HL-60 (cell line): ENCODE results near the gene COL25A1.

ENCODE experiments used
- DNase-seq, 2 experiments: peaks; one replicate each; pipeline ENCODE4 v3.0.0-alpha.2; 2010 to 2020; ENCODE audit warnings: low read depth in 1 of 2, low spot score in 1 of 2
- H3K27ac ChIP-seq: fragments of 250-450 bp; sonication (Bioruptor Pico); replicated peaks from 2 replicates; pipeline ENCODE4 v1.5.1; 2020; ENCODE audit warnings: mild to moderate bottlenecking, moderate library complexity
- H3K27me3 ChIP-seq: fragments of 250-450 bp; sonication (Bioruptor Pico); 2 replicates; pipeline ENCODE4 v1.5.1; 2021; ENCODE audit warnings: mild to moderate bottlenecking, moderate library complexity; ENCODE audit not compliant: insufficient read depth, poor library complexity, severe bottlenecking
- H3K4me3 ChIP-seq: replicated peaks from 2 replicates; pipeline ENCODE4 v1.5.1; 2011; ENCODE audit warnings: mild to moderate bottlenecking, control low read depth, low read length; ENCODE audit not compliant: insufficient read depth
- CTCF ChIP-seq: IDR thresholded peaks from one replicate; pipeline ENCODE4 v1.5.1; 2011; ENCODE audit warnings: low read length, control low read depth, inconsistent platforms; ENCODE audit not compliant: insufficient read depth
- GABPA ChIP-seq: IDR thresholded peaks from 2 replicates; pipeline ENCODE4 v1.6.1; 2012; ENCODE audit warnings: low read depth
- POLR2AphosphoS5 ChIP-seq: IDR thresholded peaks from 2 replicates; pipeline ENCODE4 v1.6.1; 2012; ENCODE audit warnings: low read depth
- SPI1 ChIP-seq: IDR thresholded peaks from 2 replicates; pipeline ENCODE4 v1.6.1; 2012; ENCODE audit warnings: low read depth, mild to moderate bottlenecking, borderline replicate concordance
- TF ChIP-seq, protein P1 (sequence below): IDR thresholded peaks from 2 replicates; pipeline ENCODE4 v1.6.1; 2012; ENCODE audit warnings: low read depth; ENCODE audit not compliant: insufficient replicate concordance

Gene COL25A1

GRCh38 chr4:109155084-109155483 is 147.4 kb downstream of the COL25A1 start:
- DNase-seq: no peak
- H3K27me3 ChIP-seq: no peaks in the 10 kb centered on the region
- H3K4me3 ChIP-seq: no peak overlapping the region
- no peak overlapping the region for H3K27ac ChIP-seq
- TF ChIP-seq CTCF: no peak
- no peak for TF ChIP-seq GABPA
- TF ChIP-seq SPI1: no peak
- TF ChIP-seq, protein P1, sequence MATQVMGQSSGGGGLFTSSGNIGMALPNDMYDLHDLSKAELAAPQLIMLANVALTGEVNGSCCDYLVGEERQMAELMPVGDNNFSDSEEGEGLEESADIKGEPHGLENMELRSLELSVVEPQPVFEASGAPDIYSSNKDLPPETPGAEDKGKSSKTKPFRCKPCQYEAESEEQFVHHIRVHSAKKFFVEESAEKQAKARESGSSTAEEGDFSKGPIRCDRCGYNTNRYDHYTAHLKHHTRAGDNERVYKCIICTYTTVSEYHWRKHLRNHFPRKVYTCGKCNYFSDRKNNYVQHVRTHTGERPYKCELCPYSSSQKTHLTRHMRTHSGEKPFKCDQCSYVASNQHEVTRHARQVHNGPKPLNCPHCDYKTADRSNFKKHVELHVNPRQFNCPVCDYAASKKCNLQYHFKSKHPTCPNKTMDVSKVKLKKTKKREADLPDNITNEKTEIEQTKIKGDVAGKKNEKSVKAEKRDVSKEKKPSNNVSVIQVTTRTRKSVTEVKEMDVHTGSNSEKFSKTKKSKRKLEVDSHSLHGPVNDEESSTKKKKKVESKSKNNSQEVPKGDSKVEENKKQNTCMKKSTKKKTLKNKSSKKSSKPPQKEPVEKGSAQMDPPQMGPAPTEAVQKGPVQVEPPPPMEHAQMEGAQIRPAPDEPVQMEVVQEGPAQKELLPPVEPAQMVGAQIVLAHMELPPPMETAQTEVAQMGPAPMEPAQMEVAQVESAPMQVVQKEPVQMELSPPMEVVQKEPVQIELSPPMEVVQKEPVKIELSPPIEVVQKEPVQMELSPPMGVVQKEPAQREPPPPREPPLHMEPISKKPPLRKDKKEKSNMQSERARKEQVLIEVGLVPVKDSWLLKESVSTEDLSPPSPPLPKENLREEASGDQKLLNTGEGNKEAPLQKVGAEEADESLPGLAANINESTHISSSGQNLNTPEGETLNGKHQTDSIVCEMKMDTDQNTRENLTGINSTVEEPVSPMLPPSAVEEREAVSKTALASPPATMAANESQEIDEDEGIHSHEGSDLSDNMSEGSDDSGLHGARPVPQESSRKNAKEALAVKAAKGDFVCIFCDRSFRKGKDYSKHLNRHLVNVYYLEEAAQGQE: no peak

- Histone ChIP-seq H3K27ac (no peak overlapping the region), H3K4me3 (no peak overlapping the region), H3K27me3 (no peaks in the 10 kb centered on the region)
- no peak for DNase-seq
- TF ChIP-seq GABPA (no peak), CTCF (no peak), POLR2AphosphoS5 (no peak), SPI1 (no peak)
- TF ChIP-seq, protein P1: no peak
Measured at GRCh38 chr4:109154424-109154823, 148.0 kb downstream of the COL25A1 start.

DNA sequence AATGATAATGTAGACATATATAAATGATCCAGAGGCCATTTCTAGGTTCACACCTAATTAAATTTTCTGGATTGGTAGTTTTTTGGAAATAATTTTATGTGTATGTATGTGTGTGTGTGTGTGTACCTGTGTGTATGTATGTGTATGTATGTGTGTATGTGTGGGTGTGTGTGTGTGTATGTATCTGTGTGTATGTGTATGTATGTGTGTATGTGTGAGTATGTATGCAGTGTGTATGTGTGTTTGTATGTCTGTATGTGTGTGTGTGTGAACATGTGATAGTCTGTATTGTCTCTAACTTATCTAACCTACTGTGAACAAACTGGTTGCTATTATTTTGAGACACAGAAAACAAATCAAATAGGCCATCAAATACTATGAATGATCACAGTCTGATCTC is 152.6 kb downstream of the COL25A1 start:
- no peak for DNase-seq
- no peaks in the 10 kb centered on the region for H3K27me3 ChIP-seq
- H3K27ac ChIP-seq: no peak overlapping the region
- no peak for TF ChIP-seq SPI1
- no peak for TF ChIP-seq GABPA
- H3K4me3 ChIP-seq: no peak overlapping the region

DNA sequence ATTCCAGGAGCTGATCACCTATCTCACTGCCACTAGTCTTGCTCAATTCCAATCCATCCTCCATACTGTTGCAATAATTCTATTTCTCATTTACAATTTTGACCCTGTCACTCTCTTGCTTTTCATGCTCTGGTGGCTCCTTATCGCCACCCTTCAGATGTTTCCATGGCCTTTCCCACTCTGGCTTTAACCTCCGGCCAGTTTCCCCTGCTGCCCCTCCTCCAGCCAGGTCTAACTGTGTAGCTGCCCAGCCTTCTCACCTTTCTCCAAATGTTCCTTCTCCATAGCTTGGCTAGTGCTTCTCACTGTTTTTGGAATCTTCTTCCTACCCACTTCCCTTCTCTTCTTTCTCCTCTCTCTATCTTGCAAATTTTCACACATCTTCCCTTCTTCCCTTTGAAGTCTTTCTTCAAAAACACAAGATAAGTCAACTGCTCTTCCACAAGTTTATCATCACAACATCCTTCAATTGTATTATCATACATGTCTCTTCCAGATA is 153.8 kb downstream of the COL25A1 start:
- no peaks in the 10 kb centered on the region for H3K27me3 ChIP-seq
- no peak for DNase-seq
- TF ChIP-seq CTCF: no peak
- TF ChIP-seq, protein P1: no peak
- TF ChIP-seq GABPA: no peak
- H3K4me3 ChIP-seq: no peak overlapping the region
- H3K27ac ChIP-seq: no peak overlapping the region
